SK-N-MC (cell line): ENCODE results near the gene KCTD14.
"Not testable (repeated sequence)": the region's sequence is repeated elsewhere in the genome, so short reads cannot be mapped to it uniquely, and the experiment has no call there.

ENCODE experiments used
- DNase-seq: peaks from one replicate; pipeline ENCODE4 v3.0.0-alpha.2; 2011; ENCODE audit warnings: low read depth, low spot score
- H3K27ac ChIP-seq: fragments of 200-600 bp; sonication (generic); 2 replicates; pipeline ENCODE4 v1.5.1; 2016; ENCODE audit warnings: mixed run types
- H3K36me3 ChIP-seq: fragments of 200-600 bp; sonication (generic); 2 replicates; pipeline ENCODE4 v1.6.1; 2017; ENCODE audit warnings: antibody characterized with exemption, low read length, mixed read lengths; ENCODE audit not compliant: insufficient read depth
- H3K4me3 ChIP-seq: fragments of 200-600 bp; sonication (generic); 2 replicates; pipeline ENCODE4 v1.5.1; 2016
- H3K9ac ChIP-seq: fragments of 200-600 bp; sonication (generic); 2 replicates; pipeline ENCODE4 v1.8.0; 2017; ENCODE audit warnings: mixed run types, mixed read lengths; ENCODE audit not compliant: insufficient read length
- H3K9me3 ChIP-seq: fragments of 200-600 bp; sonication (generic); 2 replicates; pipeline ENCODE4 v1.6.1; 2017; ENCODE audit warnings: low read depth, mild to moderate bottlenecking, antibody characterized with exemption, low read length, moderate library complexity, mixed read lengths
- EZH2 ChIP-seq: fragments of 200-600 bp; sonication (generic); IDR thresholded peaks from one replicate; pipeline ENCODE4 v1.6.1; 2017; ENCODE audit warnings: antibody characterized with exemption
- FOXP2 ChIP-seq: optimal IDR thresholded peaks from 2 replicates; pipeline ENCODE3; 2011; ENCODE audit warnings: mild to moderate bottlenecking, moderate library complexity; ENCODE audit not compliant: insufficient read depth; ENCODE audit errors: extremely low read length, control extremely low read depth
- POLR2AphosphoS5 ChIP-seq: IDR thresholded peaks from 2 replicates; pipeline ENCODE4 v1.6.1; 2012; ENCODE audit warnings: mild to moderate bottlenecking, low read depth, low read length, borderline replicate concordance

KCTD14 gene

GRCh38 chr11:78063440-78064181 is 40.5 kb upstream of the KCTD14 start, which contains the start of gene THRSP:
Gene THRSP (plus strand): TSS chr11:78063861. CDS start chr11:78063882, 21 bp downstream.
- no peak for DNase-seq
- Histone ChIP-seq H3K27ac (no peak within 1 kb of the TSS), H3K9ac (no peak within 1 kb of the TSS), H3K9me3 (no peaks in the 10 kb centered on the region), H3K36me3 (peaks cover 7% of the 10 kb centered on the region), H3K4me3 (no peak within 1 kb of the TSS)
- TF ChIP-seq POLR2AphosphoS5 = no peak
- TF ChIP-seq EZH2 = no peak
- no peak for TF ChIP-seq FOXP2

- H3K9ac ChIP-seq = no peak overlapping the region
- H3K27ac ChIP-seq = no peak overlapping the region
- DNase-seq = no peak
- no peak for TF ChIP-seq EZH2
- TF ChIP-seq FOXP2 = no peak
- TF ChIP-seq POLR2AphosphoS5 = no peak
- no peak overlapping the region for H3K4me3 ChIP-seq
- H3K36me3 ChIP-seq = peaks cover 4% of the 10 kb centered on the region
- no peaks in the 10 kb centered on the region for H3K9me3 ChIP-seq
Observed at GRCh38 chr11:78062671-78063070, 39.6 kb upstream of the KCTD14 start.

GRCh38 chr11:78061921-78062311 is 38.8 kb upstream of the KCTD14 start:
- no peaks in the 10 kb centered on the region for H3K9me3 ChIP-seq
- no peak for DNase-seq
- no peaks in the 10 kb centered on the region for H3K36me3 ChIP-seq
- no peak overlapping the region for H3K9ac ChIP-seq
- TF ChIP-seq POLR2AphosphoS5 (no peak), FOXP2 (no peak), EZH2 (no peak)
- H3K27ac ChIP-seq = no peak overlapping the region
- no peak overlapping the region for H3K4me3 ChIP-seq

GRCh38 chr11:78061088-78061920 is 38.2 kb upstream of the KCTD14 start:
- Histone ChIP-seq H3K9ac (no peak overlapping the region), H3K27ac (no peak overlapping the region), H3K9me3 (no peaks in the 10 kb centered on the region), H3K36me3 (no peaks in the 10 kb centered on the region), H3K4me3 (no peak overlapping the region)
- no peak for DNase-seq
- TF ChIP-seq POLR2AphosphoS5 = no peak
- TF ChIP-seq FOXP2 = no peak
- no peak for TF ChIP-seq EZH2

- H3K4me3 ChIP-seq = no peak overlapping the region
- H3K36me3 ChIP-seq = no peaks in the 10 kb centered on the region
- TF ChIP-seq FOXP2 (no peak), EZH2 (no peak), POLR2AphosphoS5 (no peak)
- H3K9ac ChIP-seq = no peak overlapping the region
- H3K9me3 ChIP-seq = no peaks in the 10 kb centered on the region
- no peak overlapping the region for H3K27ac ChIP-seq
- DNase-seq = no peak
Observed at GRCh38 chr11:78060533-78060932, 37.5 kb upstream of the KCTD14 start.

GRCh38 chr11:78059749-78060328 is 36.8 kb upstream of the KCTD14 start:
- not testable (repeated sequence) for H3K27ac ChIP-seq, H3K9me3 ChIP-seq, H3K4me3 ChIP-seq, DNase-seq, H3K36me3 ChIP-seq, H3K9ac ChIP-seq

- H3K27ac ChIP-seq = no peak overlapping the region
- no peak overlapping the region for H3K4me3 ChIP-seq
- H3K9ac ChIP-seq = no peak overlapping the region
- H3K9me3 ChIP-seq = no peaks in the 10 kb centered on the region
- DNase-seq = no peak
- H3K36me3 ChIP-seq = no peaks in the 10 kb centered on the region
- TF ChIP-seq FOXP2 (no peak), POLR2AphosphoS5 (no peak), EZH2 (no peak)
Observed at GRCh38 chr11:78057462-78058055, 34.5 kb upstream of the KCTD14 start.

- Histone ChIP-seq H3K9ac (no peak overlapping the region), H3K27ac (no peak overlapping the region), H3K9me3 (no peaks in the 10 kb centered on the region), H3K36me3 (no peaks in the 10 kb centered on the region), H3K4me3 (no peak overlapping the region)
- TF ChIP-seq FOXP2 (no peak), EZH2 (no peak), POLR2AphosphoS5 (no peak)
- no peak for DNase-seq
Observed at GRCh38 chr11:78056093-78056492, 33.0 kb upstream of the KCTD14 start.
